ENCODE data around the gene SOX2.

SOX2 gene

GRCh38 chr3:181707980-181708379, 3.7 kb upstream of the SOX2 start:
- TF ChIP-seq CTCF (IDR thresholded peaks at IDR 0.05; ENCODE audit: control insufficient read depth, extremely low read depth, insufficient read depth): no peak
- DNase-seq (ENCODE audit: low read depth): no peak
- no peak overlapping the region for H3K4me3 ChIP-seq (ENCODE audit: low read depth, low read length)

GRCh38 chr3:181709537-181710279, 2.0 kb upstream of the SOX2 start:
- H3K4me3 ChIP-seq (ENCODE audit: low read depth, low read length): no peak overlapping the region
- TF ChIP-seq CTCF (IDR thresholded peaks at IDR 0.05; ENCODE audit: control insufficient read depth, extremely low read depth, insufficient read depth): peak; percentile 67
- DNase-seq (ENCODE audit: low read depth): peak; percentile 11

GRCh38 chr3:181710345-181711291, 1.1 kb upstream of the SOX2 start:
- no peak for TF ChIP-seq CTCF (IDR thresholded peaks at IDR 0.05; ENCODE audit: control insufficient read depth, extremely low read depth, insufficient read depth)
- H3K4me3 ChIP-seq (ENCODE audit: low read depth, low read length): no peak overlapping the region
- DNase-seq (ENCODE audit: low read depth): no peak

- TF ChIP-seq CTCF (IDR thresholded peaks at IDR 0.05; ENCODE audit: control insufficient read depth, extremely low read depth, insufficient read depth): no peak
- no peak for DNase-seq (ENCODE audit: low read depth)
- H3K4me3 ChIP-seq (ENCODE audit: low read depth, low read length): peak overlapping the region; percentile 27
Measured at GRCh38 chr3:181712226-181712552, 464 bp downstream of the SOX2 start.

- DNase-seq (ENCODE audit: low read depth): no peak
- H3K4me3 ChIP-seq (ENCODE audit: low read depth, low read length): peak overlapping the region; percentile 27
- TF ChIP-seq CTCF (IDR thresholded peaks at IDR 0.05; ENCODE audit: control insufficient read depth, extremely low read depth, insufficient read depth): no peak
Measured at GRCh38 chr3:181712553-181713279, 991 bp downstream of the SOX2 start.

GRCh38 chr3:181713280-181713647, 1.5 kb downstream of the SOX2 start:
- DNase-seq (ENCODE audit: low read depth): no peak
- H3K4me3 ChIP-seq (ENCODE audit: low read depth, low read length): no peak overlapping the region
- TF ChIP-seq CTCF (IDR thresholded peaks at IDR 0.05; ENCODE audit: control insufficient read depth, extremely low read depth, insufficient read depth): no peak
